K562 (cell line): ENCODE data around the gene RHOF. TPM values are rescaled to one million over a fixed set of nuclear protein-coding genes. Genes with fewer than 3 reads are reported as not detected.

Experiments
- ADNP ChIP-seq: fragments of 200-800 bp; sonication (Bioruptor generic); IDR thresholded peaks from 2 replicates; pipeline ENCODE4 v1.6.1; 2016; ENCODE audit warnings: missing genetic modification characterization, missing compliant biosample characterization
- C11orf30 ChIP-seq: fragments of 450-650 bp; IDR thresholded peaks from 2 replicates; pipeline ENCODE4 v1.6.1; 2016; ENCODE audit warnings: low read depth, mild to moderate bottlenecking
- CBX5 ChIP-seq: IDR thresholded peaks from 2 replicates; pipeline ENCODE4 v1.6.1; 2014; ENCODE audit warnings: low read depth, borderline replicate concordance
- CREB3L1 ChIP-seq: fragments of 450-650 bp; IDR thresholded peaks from 2 replicates; pipeline ENCODE4 v1.6.1; 2014; ENCODE audit warnings: low read depth, mild to moderate bottlenecking, moderate library complexity, borderline replicate concordance
- E2F3 ChIP-seq: fragments of 250-450 bp; sonication (Bioruptor Pico); IDR thresholded peaks from 2 replicates; pipeline ENCODE4 v1.4.0; 2020; ENCODE audit warnings: mild to moderate bottlenecking
- ELF1 ChIP-seq: fragments of 200-800 bp; sonication (Bioruptor generic); IDR thresholded peaks from 2 replicates; pipeline ENCODE4 v1.6.1; 2016; ENCODE audit warnings: missing genetic modification characterization, missing compliant biosample characterization
- FOXK1 ChIP-seq: sonication (generic); formaldehyde crosslinking; IDR thresholded peaks from 2 replicates; pipeline ENCODE4 v1.8.0; 2022; ENCODE audit warnings: missing genetic modification reagents, mild to moderate bottlenecking, borderline replicate concordance
- GATAD2B ChIP-seq: fragments of 450-650 bp; IDR thresholded peaks from 2 replicates; pipeline ENCODE4 v1.6.1; 2017; ENCODE audit warnings: mild to moderate bottlenecking, borderline replicate concordance
- IRF1 ChIP-seq: sonication (generic); formaldehyde crosslinking; IDR thresholded peaks from 2 replicates; pipeline ENCODE4 v1.8.0; 2022; ENCODE audit warnings: missing genetic modification reagents, mild to moderate bottlenecking, borderline replicate concordance
- KLF6 ChIP-seq: fragments of 250-450 bp; sonication (Bioruptor Pico); IDR thresholded peaks from 2 replicates; pipeline ENCODE4 v1.4.0; 2020; ENCODE audit warnings: mild to moderate bottlenecking, moderate library complexity, borderline replicate concordance
- MCM5 ChIP-seq: fragments of 450-650 bp; IDR thresholded peaks from 2 replicates; pipeline ENCODE4 v1.6.1; 2016; ENCODE audit warnings: low read depth
- NFE2 ChIP-seq: IDR thresholded peaks from 2 replicates; pipeline ENCODE4 v1.6.1; 2014; ENCODE audit warnings: antibody characterized with exemption, low read depth
- POLR2A ChIP-seq: fragments of 450-650 bp; conservative IDR thresholded peaks from 2 replicates; pipeline ENCODE4 v1.6.1; 2016
- PTBP1 ChIP-seq: fragments of 200-400 bp; formaldehyde crosslinking; IDR thresholded peaks from 2 replicates; pipeline ENCODE4 v1.6.1; 2017; ENCODE audit warnings: low read depth, low read length
- PURB ChIP-seq: sonication (generic); formaldehyde crosslinking; IDR thresholded peaks from 2 replicates; pipeline ENCODE4 v1.9.0; 2021; ENCODE audit warnings: low read depth, mild to moderate bottlenecking, missing genetic modification reagents
- RBM14 ChIP-seq: fragments of 200-400 bp; formaldehyde crosslinking; IDR thresholded peaks from 2 replicates; pipeline ENCODE4 v1.6.1; 2018; ENCODE audit warnings: low read depth, mild to moderate bottlenecking, low read length, moderate library complexity, borderline replicate concordance; ENCODE audit not compliant: insufficient read depth
- RNF2 ChIP-seq: sonication (generic); IDR thresholded peaks from 2 replicates; pipeline ENCODE4 v1.6.1; 2016
- SP1 ChIP-seq: sonication (generic); formaldehyde crosslinking; IDR thresholded peaks from 2 replicates; pipeline ENCODE4 v1.8.1; 2022; ENCODE audit warnings: mild to moderate bottlenecking, missing genetic modification reagents
- THAP7 ChIP-seq: fragments of 250-450 bp; sonication (Bioruptor Pico); IDR thresholded peaks from 2 replicates; pipeline ENCODE4 v1.5.0; 2021
- TRIM25 ChIP-seq: fragments of 450-650 bp; IDR thresholded peaks from 2 replicates; pipeline ENCODE4 v1.7.0; 2016; ENCODE audit warnings: borderline replicate concordance
- ZBTB2 ChIP-seq: fragments of 450-650 bp; IDR thresholded peaks from 2 replicates; pipeline ENCODE4 v1.6.1; 2016; ENCODE audit warnings: antibody characterized with exemption
- ZKSCAN1 ChIP-seq: fragments of 150-350 bp; IDR thresholded peaks from 2 replicates; pipeline ENCODE4 v1.6.1; 2016; ENCODE audit warnings: low read depth, low read length
- ZZZ3 ChIP-seq: fragments of 450-650 bp; IDR thresholded peaks from 2 replicates; pipeline ENCODE4 v1.6.1; 2016; ENCODE audit warnings: antibody characterized with exemption, mild to moderate bottlenecking, moderate library complexity
- polyA plus RNA-seq, 8 experiments: library from polyadenylated mRNA; depleted of rRNA in 4 of 8; stranded (reverse) in 5 of 8; unstranded in 3 of 8; fragments of >200 nt; fragmentation: Nextera tagmentation in 2 of 8; fragmentation: Illumina TruSeq in 1 of 8; extraction: Ambion mirVana in 2 of 8; extraction: Trizol in 1 of 8; gene quantifications; 2 replicates each; pipeline versions ENCODE4 v1.2.1 to v1.2.3, GENCODE V29; 2011 to 2014; ENCODE audit warnings: inconsistent platforms in 1 of 8, missing spikeins in 1 of 8
- total RNA-seq, 7 experiments: library from RNA; depleted of rRNA in 6 of 7; stranded (reverse); fragments of >200 nt in 6 of 7; fragmentation: Illumina TruSeq in 2 of 7; extraction: Trizol in 2 of 7; gene quantifications; 2 replicates each; pipeline versions ENCODE4 v1.2.1 to v1.2.3, GENCODE V29; 2011 to 2021; ENCODE audit warnings: low replicate concordance in 1 of 7

RHOF gene
- total and polyA plus RNA-seq, 9 of the 15 experiments (the other 6 are each of a cell fraction or from before 2014, with no cell fraction given) = 0.13 to 10.1 (median 4.0) TPM

GRCh38 chr12:121796855-121797751 lies 3.6 kb upstream of the RHOF start (continued):
- no peak for TF ChIP-seq TRIM25
- TF ChIP-seq THAP7 = no peak
- no peak for TF ChIP-seq C11orf30
- peak; percentile 77 for TF ChIP-seq RNF2
- TF ChIP-seq ADNP (tag) = no peak
- no peak for TF ChIP-seq ZKSCAN1
- no peak for TF ChIP-seq ZZZ3
- peak; percentile 65; the same call in 1 of the 2 replicates for TF ChIP-seq ELF1 (tag)
- peak; percentile 69; the same call in 1 of the 2 replicates for TF ChIP-seq KLF6 (CRISPR knock-in tag)
- TF ChIP-seq PURB (CRISPR knock-in tag) = no peak
- peak; percentile 89 for TF ChIP-seq SP1 (CRISPR knock-in tag)
- TF ChIP-seq CBX5 = no peak
- no peak for TF ChIP-seq RBM14
- TF ChIP-seq PTBP1 = no peak
- TF ChIP-seq NFE2 = no peak
- TF ChIP-seq ZBTB2 = peak; percentile 50; the same call in 1 of the 2 replicates
- TF ChIP-seq FOXK1 (CRISPR knock-in tag) = no peak
- peak; percentile 94 for TF ChIP-seq CREB3L1
- TF ChIP-seq E2F3 = no peak
- TF ChIP-seq POLR2A = peak; percentile 78
- TF ChIP-seq MCM5 = no peak
- no peak for TF ChIP-seq IRF1 (CRISPR knock-in tag)
- no peak for TF ChIP-seq GATAD2B
